Measurements from ENCODE around the gene ADRM1.

Gene ADRM1

GRCh38 chr20:62344782-62345181, 42.0 kb downstream of the ADRM1 start:
- ATAC-seq, result no peak
- TF ChIP-seq ESRRG (CRISPR knock-in tag; IDR thresholded peaks at IDR 0.05) (no peak), BACH2 (CRISPR knock-in tag; IDR thresholded peaks at IDR 0.05; ENCODE audit: borderline replicate concordance) (no peak), PATZ1 (CRISPR knock-in tag; IDR thresholded peaks at IDR 0.05; ENCODE audit: borderline replicate concordance) (no peak), TSHZ2 (CRISPR knock-in tag; IDR thresholded peaks at IDR 0.05) (no peak), TCF4 (CRISPR knock-in tag; IDR thresholded peaks at IDR 0.05; ENCODE audit: borderline replicate concordance) (no peak), CREB5 (CRISPR knock-in tag; IDR thresholded peaks at IDR 0.05; ENCODE audit: low read depth) (no peak), ZNF565 (CRISPR knock-in tag; conservative IDR thresholded peaks at IDR 0.05; ENCODE audit: low read depth) (no peak), ZFP30 (CRISPR knock-in tag; IDR thresholded peaks at IDR 0.05) (no peak), SNAI2 (CRISPR knock-in tag; IDR thresholded peaks at IDR 0.05) (no peak), ZNF8 (CRISPR knock-in tag; IDR thresholded peaks at IDR 0.05) (no peak), GLIS3 (CRISPR knock-in tag; IDR thresholded peaks at IDR 0.05) (no peak), PPARA (CRISPR knock-in tag; IDR thresholded peaks at IDR 0.05; ENCODE audit: borderline replicate concordance) (no peak), ZNF70 (CRISPR knock-in tag; IDR thresholded peaks at IDR 0.05) (no peak), CSDC2 (CRISPR knock-in tag; IDR thresholded peaks at IDR 0.05) (no peak), ARNTL (CRISPR knock-in tag; IDR thresholded peaks at IDR 0.05; ENCODE audit: borderline replicate concordance, low read depth) (no peak), TOX (CRISPR knock-in tag; IDR thresholded peaks at IDR 0.05; ENCODE audit: borderline replicate concordance) (no peak), ZFP3 (CRISPR knock-in tag; IDR thresholded peaks at IDR 0.05) (no peak), POU6F1 (CRISPR knock-in tag; IDR thresholded peaks at IDR 0.05; ENCODE audit: borderline replicate concordance, low read depth) (no peak), OSR1 (CRISPR knock-in tag; IDR thresholded peaks at IDR 0.05) (no peak), ZC3H10 (CRISPR knock-in tag; IDR thresholded peaks at IDR 0.05) (no peak)

GRCh38 chr20:62345681-62346370, 43.0 kb downstream of the ADRM1 start:
- no peak for ATAC-seq
- TF ChIP-seq TSHZ2 (CRISPR knock-in tag; IDR thresholded peaks at IDR 0.05) (no peak), CSDC2 (CRISPR knock-in tag; IDR thresholded peaks at IDR 0.05) (no peak), ARNTL (CRISPR knock-in tag; IDR thresholded peaks at IDR 0.05; ENCODE audit: borderline replicate concordance, low read depth) (no peak), RARB (CRISPR knock-in tag; IDR thresholded peaks at IDR 0.05) (no peak), OSR1 (CRISPR knock-in tag; IDR thresholded peaks at IDR 0.05) (no peak), CSRNP3 (CRISPR knock-in tag; IDR thresholded peaks at IDR 0.05) (no peak), ZNF70 (CRISPR knock-in tag; IDR thresholded peaks at IDR 0.05) (no peak), BACH2 (CRISPR knock-in tag; IDR thresholded peaks at IDR 0.05; ENCODE audit: borderline replicate concordance) (no peak), POU6F1 (CRISPR knock-in tag; IDR thresholded peaks at IDR 0.05; ENCODE audit: borderline replicate concordance, low read depth) (no peak), PPARA (CRISPR knock-in tag; IDR thresholded peaks at IDR 0.05; ENCODE audit: borderline replicate concordance) (no peak), ZFP3 (CRISPR knock-in tag; IDR thresholded peaks at IDR 0.05) (no peak), SNAI2 (CRISPR knock-in tag; IDR thresholded peaks at IDR 0.05) (no peak), ZC3H10 (CRISPR knock-in tag; IDR thresholded peaks at IDR 0.05) (no peak), ZNF8 (CRISPR knock-in tag; IDR thresholded peaks at IDR 0.05) (no peak), ZFP30 (CRISPR knock-in tag; IDR thresholded peaks at IDR 0.05) (no peak)

Measured in SK-N-SH treated with all-trans-retinoic acid at 6 μM for 48 hours (cell line).